Astrocyte of the cerebellum (primary cell): ENCODE measurements around the gene ELAPOR1.
"Not testable (repeated sequence)": the region's sequence is repeated elsewhere in the genome, so short reads cannot be mapped to it uniquely, and the experiment has no call there.

Experiments
- DNase-seq: peaks from one replicate; pipeline ENCODE4 v3.0.0-alpha.2; 2011; ENCODE audit warnings: low read depth
- H3K4me3 ChIP-seq: 2 replicates; pipeline ENCODE4 v1.5.1; 2011; ENCODE audit warnings: mild to moderate bottlenecking, low read depth, low read length, moderate library complexity
- CTCF ChIP-seq: IDR thresholded peaks from 2 replicates; pipeline ENCODE4 v1.5.1; 2012; ENCODE audit warnings: low read length, low read depth, moderate library complexity, mild to moderate bottlenecking; ENCODE audit errors: missing control alignments
- in situ Hi-C: cut with HindIII; loops from 2 replicates; pipeline ENCODE4 v1.10.0; 2017; ENCODE audit warnings: low sequenced_read_pairs

The ELAPOR1 gene

GRCh38 chr1:109142260-109142659 lies 28.3 kb downstream of the ELAPOR1 start:
- in situ Hi-C loops = no loop called here
- no peak for TF ChIP-seq CTCF
- no peak overlapping the region for H3K4me3 ChIP-seq
- no peak for DNase-seq

- in situ Hi-C loops, DNase-seq, H3K4me3 ChIP-seq: not testable (repeated sequence)
Observed at GRCh38 chr1:109142725-109143124, 28.8 kb downstream of the ELAPOR1 start.

GRCh38 chr1:109148987-109149561 lies 35.2 kb downstream of the ELAPOR1 start:
- in situ Hi-C loops = no loop called here
- H3K4me3 ChIP-seq = no peak overlapping the region
- DNase-seq = no peak
- no peak for TF ChIP-seq CTCF

- no peak for DNase-seq
- no peak for TF ChIP-seq CTCF
- H3K4me3 ChIP-seq = no peak overlapping the region
- in situ Hi-C loops = no loop called here
Observed at GRCh38 chr1:109149874-109150601, 36.1 kb downstream of the ELAPOR1 start.

- in situ Hi-C loops = no loop called here
- TF ChIP-seq CTCF = no peak
- H3K4me3 ChIP-seq = no peak overlapping the region
- DNase-seq = no peak
Observed at GRCh38 chr1:109151146-109151990, 37.5 kb downstream of the ELAPOR1 start.

GRCh38 chr1:109152196-109152595 lies 38.3 kb downstream of the ELAPOR1 start:
- TF ChIP-seq CTCF = no peak
- in situ Hi-C loops = no loop called here
- no peak overlapping the region for H3K4me3 ChIP-seq
- DNase-seq = no peak
